Stimulated activated CD4-positive, alpha-beta T cell treated with anti-CD3 and anti-CD28 coated beads, Interleukin-1b, Interleukin-23, amount 100 ng/mL, for 48 hours (primary cell): ENCODE results near the gene ELMO1.

ENCODE experiments used
- DNase-seq: peaks from one replicate; pipeline ENCODE4 v3.0.0-alpha.2; 2020

Gene ELMO1

GRCh38 chr7:37405128-37405527, 43.5 kb downstream of the ELMO1 start:
- no peak for DNase-seq

GRCh38 chr7:37399876-37400421, 48.7 kb downstream of the ELMO1 start:
- DNase-seq, result no peak

GRCh38 chr7:37398403-37398802, 50.3 kb downstream of the ELMO1 start:
- DNase-seq, result no peak

GRCh38 chr7:37395618-37396259, 52.9 kb downstream of the ELMO1 start:
- DNase-seq, result no peak

- no peak for DNase-seq
Measured at GRCh38 chr7:37394158-37394557, 54.5 kb downstream of the ELMO1 start.

- DNase-seq, result no peak
Measured at GRCh38 chr7:37393476-37393875, 55.2 kb downstream of the ELMO1 start.

- no peak for DNase-seq
Measured at GRCh38 chr7:37392673-37393017, 56.0 kb downstream of the ELMO1 start.

GRCh38 chr7:37391791-37392672, 56.6 kb downstream of the ELMO1 start:
- no peak for DNase-seq

GRCh38 chr7:37390114-37390513, 58.5 kb downstream of the ELMO1 start:
- DNase-seq, result no peak

GRCh38 chr7:37388811-37389210, 59.9 kb downstream of the ELMO1 start:
- DNase-seq, result no peak

- no peak for DNase-seq
Measured at GRCh38 chr7:37385787-37386186, 62.9 kb downstream of the ELMO1 start.

GRCh38 chr7:37382546-37383088, 66.0 kb downstream of the ELMO1 start:
- no peak for DNase-seq

- DNase-seq, result no peak
Measured at GRCh38 chr7:37380831-37381230, 67.8 kb downstream of the ELMO1 start.

GRCh38 chr7:37379546-37380277, 69.0 kb downstream of the ELMO1 start:
- DNase-seq, result no peak

GRCh38 chr7:37377231-37377630, 71.4 kb downstream of the ELMO1 start:
- DNase-seq, result peak; percentile 44

GRCh38 chr7:37376386-37376785, 72.3 kb downstream of the ELMO1 start:
- DNase-seq, result peak; percentile 71

GRCh38 chr7:37372750-37373149, 75.9 kb downstream of the ELMO1 start:
- DNase-seq, result no peak

GRCh38 chr7:37371755-37372154, 76.9 kb downstream of the ELMO1 start:
- peak; percentile 29 for DNase-seq

GRCh38 chr7:37369906-37370305, 78.8 kb downstream of the ELMO1 start:
- no peak for DNase-seq

GRCh38 chr7:37368540-37368939, 80.1 kb downstream of the ELMO1 start:
- no peak for DNase-seq

- no peak for DNase-seq
Measured at GRCh38 chr7:37367010-37367409, 81.7 kb downstream of the ELMO1 start.

- no peak for DNase-seq
Measured at GRCh38 chr7:37366445-37366844, 82.2 kb downstream of the ELMO1 start.

- DNase-seq, result no peak
Measured at GRCh38 chr7:37365405-37365804, 83.3 kb downstream of the ELMO1 start.
